ENCODE measurements around the gene HHIPL1.

The HHIPL1 gene

GRCh38 chr14:99689266-99690236 lies 44.6 kb downstream of the HHIPL1 start:
- no peak for DNase-seq (ENCODE audit: low spot score)

- no peak for DNase-seq (ENCODE audit: low spot score)
These were observed 45.7 kb downstream of the HHIPL1 start for GRCh38 chr14:99690636-99691035.

- DNase-seq (ENCODE audit: low spot score), result no peak
These were observed 46.4 kb downstream of the HHIPL1 start for GRCh38 chr14:99691111-99691885.

GRCh38 chr14:99693918-99694317 lies 49.0 kb downstream of the HHIPL1 start:
- DNase-seq (ENCODE audit: low spot score), result no peak

- DNase-seq (ENCODE audit: low spot score), result no peak
These were observed 52.0 kb downstream of the HHIPL1 start for GRCh38 chr14:99696929-99697328.

GRCh38 chr14:99698236-99698635 lies 53.3 kb downstream of the HHIPL1 start:
- no peak for DNase-seq (ENCODE audit: low spot score)

GRCh38 chr14:99698642-99699041 lies 53.7 kb downstream of the HHIPL1 start:
- DNase-seq (ENCODE audit: low spot score), result no peak

- no peak for DNase-seq (ENCODE audit: low spot score)
These were observed 54.3 kb downstream of the HHIPL1 start for GRCh38 chr14:99699085-99699760.

GRCh38 chr14:99699861-99700260 lies 54.9 kb downstream of the HHIPL1 start:
- DNase-seq (ENCODE audit: low spot score), result no peak

- DNase-seq (ENCODE audit: low spot score), result no peak
These were observed 55.5 kb downstream of the HHIPL1 start for GRCh38 chr14:99700379-99700778.

GRCh38 chr14:99701260-99701659 lies 56.3 kb downstream of the HHIPL1 start:
- DNase-seq (ENCODE audit: low spot score), result no peak

- DNase-seq (ENCODE audit: low spot score), result no peak
These were observed 57.2 kb downstream of the HHIPL1 start for GRCh38 chr14:99702115-99702514.

GRCh38 chr14:99703381-99703780 lies 58.5 kb downstream of the HHIPL1 start:
- DNase-seq (ENCODE audit: low spot score), result no peak

GRCh38 chr14:99704037-99704436 lies 59.1 kb downstream of the HHIPL1 start:
- no peak for DNase-seq (ENCODE audit: low spot score)

GRCh38 chr14:99706107-99706900 lies 61.4 kb downstream of the HHIPL1 start:
- no peak for DNase-seq (ENCODE audit: low spot score)

GRCh38 chr14:99707420-99707819 lies 62.5 kb downstream of the HHIPL1 start:
- DNase-seq (ENCODE audit: low spot score), result no peak

- no peak for DNase-seq (ENCODE audit: low spot score)
These were observed 63.0 kb downstream of the HHIPL1 start for GRCh38 chr14:99707921-99708320.

GRCh38 chr14:99708449-99708848 lies 63.5 kb downstream of the HHIPL1 start:
- no peak for DNase-seq (ENCODE audit: low spot score)

- no peak for DNase-seq (ENCODE audit: low spot score)
These were observed 69.0 kb downstream of the HHIPL1 start for GRCh38 chr14:99713972-99714371.

- DNase-seq (ENCODE audit: low spot score), result no peak
These were observed 70.5 kb downstream of the HHIPL1 start for GRCh38 chr14:99715266-99716000.
